BLaER1 (cell line): Measurements from ENCODE around the gene EPB41L4A.

Source experiments
- H3K27ac ChIP-seq: shearing (Covaris generic); formaldehyde crosslinking; 2 replicates; pipeline ENCODE4 v1.8.1; 2022
- H3K27me3 ChIP-seq: shearing (Covaris generic); formaldehyde crosslinking; 2 replicates; pipeline ENCODE4 v1.8.1; 2022
- H3K36me3 ChIP-seq: shearing (Covaris generic); formaldehyde crosslinking; 2 replicates; pipeline ENCODE4 v1.8.1; 2022
- H3K4me1 ChIP-seq: shearing (Covaris generic); formaldehyde crosslinking; 2 replicates; pipeline ENCODE4 v1.8.1; 2022
- H3K4me2 ChIP-seq: shearing (Covaris generic); formaldehyde crosslinking; 2 replicates; pipeline ENCODE4 v1.8.1; 2022
- H3K4me3 ChIP-seq: shearing (Covaris generic); formaldehyde crosslinking; 2 replicates; pipeline ENCODE4 v1.8.1; 2022
- H3K9ac ChIP-seq: shearing (Covaris generic); formaldehyde crosslinking; 2 replicates; pipeline ENCODE4 v1.8.1; 2022
- H3K9me3 ChIP-seq: shearing (Covaris generic); formaldehyde crosslinking; 2 replicates; pipeline ENCODE4 v1.8.1; 2022
- H4K20me1 ChIP-seq: shearing (Covaris generic); formaldehyde crosslinking; 2 replicates; pipeline ENCODE4 v1.8.1; 2022
- Cebpa-rat ChIP-seq: shearing (Covaris generic); IDR thresholded peaks from 2 replicates; pipeline ENCODE4 v1.8.1; 2022

Gene EPB41L4A

GRCh38 chr5:112356178-112356956 is 62.7 kb downstream of the EPB41L4A start:
- H3K9ac ChIP-seq, result no peak overlapping the region
- no peaks in the 10 kb centered on the region for H4K20me1 ChIP-seq
- H3K36me3 ChIP-seq, result no peaks in the 10 kb centered on the region
- no peaks in the 10 kb centered on the region for H3K27me3 ChIP-seq
- no peak overlapping the region for H3K4me3 ChIP-seq
- H3K4me2 ChIP-seq, result no peak overlapping the region
- no peak overlapping the region for H3K27ac ChIP-seq
- TF ChIP-seq Cebpa-rat, result no peak
- no peaks in the 10 kb centered on the region for H3K9me3 ChIP-seq
- no peaks in the 10 kb centered on the region for H3K4me1 ChIP-seq

- Histone ChIP-seq H3K9ac (no peak overlapping the region), H4K20me1 (no peaks in the 10 kb centered on the region), H3K9me3 (no peaks in the 10 kb centered on the region), H3K27ac (no peak overlapping the region), H3K4me1 (no peaks in the 10 kb centered on the region), H3K4me2 (no peak overlapping the region), H3K4me3 (no peak overlapping the region), H3K27me3 (no peaks in the 10 kb centered on the region), H3K36me3 (no peaks in the 10 kb centered on the region)
- no peak for TF ChIP-seq Cebpa-rat
Measured at GRCh38 chr5:112355058-112355685, 63.9 kb downstream of the EPB41L4A start.

DNA sequence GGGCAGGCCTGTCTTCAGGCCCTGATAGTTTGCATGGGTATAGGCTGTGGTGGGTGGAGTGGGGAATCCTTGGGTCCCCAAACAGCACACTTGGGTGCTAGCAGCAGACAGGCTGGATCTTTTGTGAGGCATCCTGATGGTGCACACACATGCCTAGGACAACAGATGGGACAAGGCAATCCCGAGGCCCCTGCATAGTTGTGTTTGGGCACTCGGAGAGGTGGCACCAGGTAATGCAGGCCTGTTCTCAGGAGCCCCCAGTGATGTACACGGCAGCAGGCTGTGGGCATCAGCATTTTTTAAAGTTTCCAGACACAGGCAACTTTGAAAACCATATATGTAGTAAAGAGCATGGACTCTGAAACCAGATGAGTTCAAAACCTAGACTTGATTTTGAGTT is 65.4 kb downstream of the EPB41L4A start:
- no peaks in the 10 kb centered on the region for H3K36me3 ChIP-seq
- no peak overlapping the region for H3K9ac ChIP-seq
- TF ChIP-seq Cebpa-rat, result no peak
- H3K27ac ChIP-seq, result no peak overlapping the region
- H3K4me3 ChIP-seq, result no peak overlapping the region
- H3K4me2 ChIP-seq, result no peak overlapping the region
- H3K4me1 ChIP-seq, result no peaks in the 10 kb centered on the region
- H4K20me1 ChIP-seq, result no peaks in the 10 kb centered on the region
- H3K27me3 ChIP-seq, result no peaks in the 10 kb centered on the region
- H3K9me3 ChIP-seq, result no peaks in the 10 kb centered on the region

DNA sequence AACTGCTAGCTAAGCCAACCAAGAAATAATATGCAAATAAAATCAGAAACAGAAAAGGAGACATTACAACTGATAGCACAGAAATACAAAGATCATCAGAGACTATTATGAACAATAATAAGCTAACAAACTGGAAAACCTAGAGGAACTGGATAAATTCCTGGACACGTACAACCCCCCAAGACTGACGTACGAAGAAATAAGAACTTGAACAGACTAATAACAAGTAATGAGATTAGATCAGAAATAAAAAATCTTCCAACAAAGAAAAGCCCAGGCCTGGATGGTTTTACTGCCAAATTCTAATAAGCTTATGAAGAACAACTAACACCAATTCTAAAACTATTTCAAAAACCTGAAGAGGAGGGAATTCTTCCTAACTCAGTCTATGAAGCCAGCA is 67.9 kb downstream of the EPB41L4A start:
- no peak for TF ChIP-seq Cebpa-rat
- Histone ChIP-seq H3K4me2 (no peak overlapping the region), H3K4me1 (peaks cover 11% of the 10 kb centered on the region; the same call in 1 of the 2 replicates), H4K20me1 (no peaks in the 10 kb centered on the region), H3K27ac (no peak overlapping the region), H3K9me3 (no peaks in the 10 kb centered on the region), H3K9ac (no peak overlapping the region), H3K36me3 (no peaks in the 10 kb centered on the region), H3K27me3 (no peaks in the 10 kb centered on the region), H3K4me3 (no peak overlapping the region)

DNA sequence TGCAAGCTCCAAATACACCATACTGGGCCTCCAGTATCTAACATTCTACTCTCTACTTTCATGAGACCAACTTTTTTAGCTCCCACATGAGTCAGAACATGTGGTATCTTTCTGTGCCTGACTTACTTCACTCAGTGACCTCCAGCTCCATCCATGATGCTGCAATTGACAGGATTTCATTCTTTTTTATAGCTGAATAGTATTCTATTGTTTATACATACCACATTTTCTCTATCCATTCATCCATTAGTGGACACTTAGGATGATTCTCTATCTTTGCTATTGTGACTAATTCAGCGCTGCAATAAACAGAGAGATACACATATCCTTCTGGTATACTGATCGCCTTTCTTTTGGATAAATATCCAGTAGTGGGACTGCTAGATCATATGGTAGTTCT is 68.5 kb downstream of the EPB41L4A start:
- Histone ChIP-seq H3K4me2 (no peak overlapping the region), H3K9ac (no peak overlapping the region), H4K20me1 (no peaks in the 10 kb centered on the region), H3K4me1 (peaks cover 11% of the 10 kb centered on the region; the same call in 1 of the 2 replicates), H3K27me3 (no peaks in the 10 kb centered on the region), H3K36me3 (no peaks in the 10 kb centered on the region), H3K9me3 (no peaks in the 10 kb centered on the region), H3K4me3 (no peak overlapping the region), H3K27ac (no peak overlapping the region)
- no peak for TF ChIP-seq Cebpa-rat

DNA sequence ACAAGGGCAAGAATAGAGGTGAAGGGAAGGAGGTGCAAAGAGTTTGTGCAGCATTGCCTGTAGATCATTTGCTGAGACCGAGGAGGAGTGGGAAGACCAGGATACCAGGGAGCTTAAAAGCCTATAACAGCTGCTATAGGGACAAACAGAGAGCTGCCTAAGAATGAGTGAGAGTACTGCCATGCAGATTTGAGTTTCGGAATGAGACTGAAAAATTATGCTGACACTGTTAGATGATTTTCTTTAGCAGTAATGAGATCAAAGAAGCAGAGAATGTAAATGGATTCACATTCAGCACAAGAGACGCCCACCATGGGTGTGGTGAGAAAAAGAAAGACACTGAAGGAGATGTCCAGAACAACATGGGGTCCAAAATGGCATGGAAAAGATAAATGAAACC is 69.7 kb downstream of the EPB41L4A start:
- Histone ChIP-seq H3K4me1 (peaks cover 11% of the 10 kb centered on the region; the same call in 1 of the 2 replicates), H3K4me2 (no peak overlapping the region), H3K9me3 (no peaks in the 10 kb centered on the region), H3K9ac (no peak overlapping the region), H3K36me3 (no peaks in the 10 kb centered on the region), H3K4me3 (no peak overlapping the region), H4K20me1 (no peaks in the 10 kb centered on the region), H3K27ac (no peak overlapping the region), H3K27me3 (no peaks in the 10 kb centered on the region)
- no peak for TF ChIP-seq Cebpa-rat

DNA sequence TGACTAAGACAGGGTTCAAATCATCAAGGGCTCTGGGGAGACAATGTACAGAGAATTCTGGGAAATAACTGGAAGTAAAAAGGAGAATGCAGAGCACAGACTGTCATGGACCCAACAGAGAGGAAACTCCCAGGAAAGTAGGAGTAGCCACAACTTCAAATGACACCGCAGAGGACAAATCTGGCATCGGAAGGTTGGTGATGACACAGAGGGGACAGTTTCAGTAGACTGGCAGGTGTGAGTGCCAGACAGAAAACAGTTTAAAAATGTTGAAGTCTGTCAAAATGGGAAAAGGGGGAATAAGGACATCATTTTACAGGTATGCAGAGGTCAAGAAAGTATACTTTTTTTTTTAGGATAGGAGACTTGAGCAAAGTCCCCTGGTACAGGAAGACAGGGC is 70.2 kb downstream of the EPB41L4A start:
- Histone ChIP-seq H3K27ac (no peak overlapping the region), H3K9ac (no peak overlapping the region), H3K27me3 (no peaks in the 10 kb centered on the region), H3K4me2 (no peak overlapping the region), H3K4me3 (no peak overlapping the region), H3K9me3 (no peaks in the 10 kb centered on the region), H4K20me1 (no peaks in the 10 kb centered on the region), H3K36me3 (no peaks in the 10 kb centered on the region), H3K4me1 (peaks cover 11% of the 10 kb centered on the region; the same call in 1 of the 2 replicates)
- no peak for TF ChIP-seq Cebpa-rat

GRCh38 chr5:112348387-112348786 is 70.7 kb downstream of the EPB41L4A start:
- TF ChIP-seq Cebpa-rat, result no peak
- Histone ChIP-seq H3K27ac (no peak overlapping the region), H3K4me2 (no peak overlapping the region)

GRCh38 chr5:112346411-112347044 is 72.5 kb downstream of the EPB41L4A start:
- H3K9me3 ChIP-seq, result no peaks in the 10 kb centered on the region
- H3K36me3 ChIP-seq, result no peaks in the 10 kb centered on the region
- 0 out of 2 replicates have a peak overlapping the region, but pooled peaks have one; percentile 15 for H3K4me2 ChIP-seq
- no peak overlapping the region for H3K4me3 ChIP-seq
- no peaks in the 10 kb centered on the region for H4K20me1 ChIP-seq
- no peak overlapping the region for H3K9ac ChIP-seq
- H3K27me3 ChIP-seq, result no peaks in the 10 kb centered on the region
- TF ChIP-seq Cebpa-rat, result no peak
- peaks cover 11% of the 10 kb centered on the region; the same call in 1 of the 2 replicates for H3K4me1 ChIP-seq
- H3K27ac ChIP-seq, result no peak overlapping the region

More at GRCh38 chr5:112348387-112348786, 70.7 kb downstream of the EPB41L4A start:
- Histone ChIP-seq H3K27me3 (no peaks in the 10 kb centered on the region), H3K9me3 (no peaks in the 10 kb centered on the region), H3K36me3 (no peaks in the 10 kb centered on the region), H4K20me1 (no peaks in the 10 kb centered on the region), H3K4me3 (no peak overlapping the region), H3K4me1 (peaks cover 11% of the 10 kb centered on the region; the same call in 1 of the 2 replicates), H3K9ac (no peak overlapping the region)

- Histone ChIP-seq H3K4me3 (no peak overlapping the region), H3K4me1 (peaks cover 11% of the 10 kb centered on the region; the same call in 1 of the 2 replicates), H3K9me3 (no peaks in the 10 kb centered on the region), H3K27ac (no peak overlapping the region), H4K20me1 (no peaks in the 10 kb centered on the region), H3K27me3 (no peaks in the 10 kb centered on the region), H3K36me3 (no peaks in the 10 kb centered on the region), H3K4me2 (no peak overlapping the region), H3K9ac (no peak overlapping the region)
- no peak for TF ChIP-seq Cebpa-rat
Measured at GRCh38 chr5:112344540-112344939, 74.5 kb downstream of the EPB41L4A start.
